ENCODE results near the gene GRIN1.
"Not testable (repeated sequence)": the region's sequence is repeated elsewhere in the genome, so short reads cannot be mapped to it uniquely, and the experiment has no call there.

DNA sequence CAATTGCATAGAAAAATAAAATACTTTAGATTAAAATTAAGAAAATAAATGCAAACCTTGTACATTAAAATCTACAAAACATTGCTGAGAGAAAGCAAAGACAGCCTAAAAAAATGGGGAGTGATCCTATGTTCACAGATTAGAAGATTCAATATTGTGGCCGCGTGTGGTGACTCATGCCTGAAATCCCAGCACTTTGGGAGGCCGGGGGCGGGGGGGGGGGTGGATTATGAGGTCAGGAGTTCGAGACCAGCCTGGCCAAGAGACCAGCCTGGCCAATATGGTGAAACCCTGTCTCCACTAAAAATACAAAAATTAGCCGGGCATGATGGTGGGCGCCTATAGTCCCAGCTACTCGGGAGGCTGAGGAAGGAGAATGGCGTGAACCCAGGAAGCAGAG, 3.8 kb upstream of the GRIN1 start:
- TF ChIP-seq, protein P1, sequence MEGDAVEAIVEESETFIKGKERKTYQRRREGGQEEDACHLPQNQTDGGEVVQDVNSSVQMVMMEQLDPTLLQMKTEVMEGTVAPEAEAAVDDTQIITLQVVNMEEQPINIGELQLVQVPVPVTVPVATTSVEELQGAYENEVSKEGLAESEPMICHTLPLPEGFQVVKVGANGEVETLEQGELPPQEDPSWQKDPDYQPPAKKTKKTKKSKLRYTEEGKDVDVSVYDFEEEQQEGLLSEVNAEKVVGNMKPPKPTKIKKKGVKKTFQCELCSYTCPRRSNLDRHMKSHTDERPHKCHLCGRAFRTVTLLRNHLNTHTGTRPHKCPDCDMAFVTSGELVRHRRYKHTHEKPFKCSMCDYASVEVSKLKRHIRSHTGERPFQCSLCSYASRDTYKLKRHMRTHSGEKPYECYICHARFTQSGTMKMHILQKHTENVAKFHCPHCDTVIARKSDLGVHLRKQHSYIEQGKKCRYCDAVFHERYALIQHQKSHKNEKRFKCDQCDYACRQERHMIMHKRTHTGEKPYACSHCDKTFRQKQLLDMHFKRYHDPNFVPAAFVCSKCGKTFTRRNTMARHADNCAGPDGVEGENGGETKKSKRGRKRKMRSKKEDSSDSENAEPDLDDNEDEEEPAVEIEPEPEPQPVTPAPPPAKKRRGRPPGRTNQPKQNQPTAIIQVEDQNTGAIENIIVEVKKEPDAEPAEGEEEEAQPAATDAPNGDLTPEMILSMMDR (IDR thresholded peaks at IDR 0.05), result not testable (repeated sequence)
- not testable (repeated sequence) for TF ChIP-seq POLR2A (IDR thresholded peaks at IDR 0.05)
